HL-60 (cell line): ENCODE results near the gene DNM3.

Experiments used
- DNase-seq, 2 experiments: peaks; one replicate each; pipeline ENCODE4 v3.0.0-alpha.2; 2010 to 2020; ENCODE audit warnings: low read depth in 1 of 2, low spot score in 1 of 2
- H3K27ac ChIP-seq: fragments of 250-450 bp; sonication (Bioruptor Pico); replicated peaks from 2 replicates; pipeline ENCODE4 v1.5.1; 2020; ENCODE audit warnings: mild to moderate bottlenecking, moderate library complexity
- H3K27me3 ChIP-seq: fragments of 250-450 bp; sonication (Bioruptor Pico); 2 replicates; pipeline ENCODE4 v1.5.1; 2021; ENCODE audit warnings: mild to moderate bottlenecking, moderate library complexity; ENCODE audit not compliant: insufficient read depth, poor library complexity, severe bottlenecking
- H3K4me3 ChIP-seq: replicated peaks from 2 replicates; pipeline ENCODE4 v1.5.1; 2011; ENCODE audit warnings: mild to moderate bottlenecking, control low read depth, low read length; ENCODE audit not compliant: insufficient read depth
- GABPA ChIP-seq: IDR thresholded peaks from 2 replicates; pipeline ENCODE4 v1.6.1; 2012; ENCODE audit warnings: low read depth
- POLR2AphosphoS5 ChIP-seq: IDR thresholded peaks from 2 replicates; pipeline ENCODE4 v1.6.1; 2012; ENCODE audit warnings: low read depth
- SPI1 ChIP-seq: IDR thresholded peaks from 2 replicates; pipeline ENCODE4 v1.6.1; 2012; ENCODE audit warnings: low read depth, mild to moderate bottlenecking, borderline replicate concordance
- TF ChIP-seq, protein P1 (sequence below): IDR thresholded peaks from 2 replicates; pipeline ENCODE4 v1.6.1; 2012; ENCODE audit warnings: low read depth; ENCODE audit not compliant: insufficient replicate concordance
- TF ChIP-seq, protein P2 (sequence below): IDR thresholded peaks from one replicate; pipeline ENCODE4 v1.5.1; 2011; ENCODE audit warnings: low read length, control low read depth, inconsistent platforms; ENCODE audit not compliant: insufficient read depth

Gene DNM3

DNA sequence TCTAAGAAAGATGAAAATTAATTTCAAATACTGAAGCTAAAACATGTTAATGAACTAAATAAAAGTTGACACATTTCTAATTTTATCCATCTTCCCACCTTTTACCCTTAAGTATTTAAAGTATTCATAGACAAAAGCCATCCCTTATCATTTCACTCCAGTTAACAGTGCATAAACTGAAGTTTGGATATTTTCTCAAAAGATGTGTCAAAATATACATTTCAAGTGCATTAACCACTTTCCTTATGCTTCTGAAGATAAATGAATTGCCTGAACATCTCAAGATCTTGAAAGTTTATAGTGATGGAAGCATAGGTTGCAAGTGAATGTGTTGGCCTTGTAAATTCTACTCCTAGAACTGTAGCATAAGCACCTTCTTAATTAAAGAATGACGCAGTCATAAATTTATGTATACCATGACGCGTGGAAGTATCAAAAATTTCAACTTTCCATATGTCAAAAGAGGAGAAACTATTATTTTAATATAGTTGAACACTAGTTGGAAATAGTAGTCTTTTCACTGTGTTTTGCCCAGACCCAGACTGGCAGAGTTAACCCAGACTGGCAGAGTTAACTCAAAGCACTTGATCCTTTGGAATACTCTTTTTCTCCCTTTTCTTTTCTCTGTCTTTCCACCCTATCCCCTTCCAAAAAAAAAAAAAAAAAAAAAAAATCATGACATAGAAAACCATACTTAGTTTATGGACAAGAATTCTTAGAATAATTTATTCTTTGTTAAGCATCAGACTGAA is 296.6 kb downstream of the DNM3 start:
- Histone ChIP-seq H3K27me3 (no peaks in the 10 kb centered on the region), H3K27ac (no peak overlapping the region)

DNA sequence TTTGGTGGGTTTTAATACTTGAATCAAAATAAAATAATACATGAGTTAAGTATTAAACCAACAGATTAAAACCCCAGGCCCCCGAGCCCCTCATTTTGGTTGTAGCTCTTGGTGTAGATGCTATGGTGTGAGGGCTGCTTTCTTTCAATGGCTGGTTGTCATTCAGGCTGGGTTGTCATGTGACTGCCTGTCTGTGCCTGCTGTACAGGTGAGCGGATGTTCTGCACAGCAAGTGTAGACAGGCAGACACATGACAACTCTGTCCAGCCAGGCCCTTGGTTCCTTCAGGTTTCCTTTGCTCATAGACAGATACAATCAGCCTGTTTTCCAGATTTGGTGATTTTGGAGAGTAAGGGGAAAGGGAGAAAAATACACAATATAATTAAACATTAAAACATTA is 297.3 kb downstream of the DNM3 start:
- DNase-seq, result no peak
- Histone ChIP-seq H3K27ac (no peak overlapping the region), H3K27me3 (no peaks in the 10 kb centered on the region), H3K4me3 (no peak overlapping the region)
- no peak for TF ChIP-seq GABPA
- TF ChIP-seq, protein P1, sequence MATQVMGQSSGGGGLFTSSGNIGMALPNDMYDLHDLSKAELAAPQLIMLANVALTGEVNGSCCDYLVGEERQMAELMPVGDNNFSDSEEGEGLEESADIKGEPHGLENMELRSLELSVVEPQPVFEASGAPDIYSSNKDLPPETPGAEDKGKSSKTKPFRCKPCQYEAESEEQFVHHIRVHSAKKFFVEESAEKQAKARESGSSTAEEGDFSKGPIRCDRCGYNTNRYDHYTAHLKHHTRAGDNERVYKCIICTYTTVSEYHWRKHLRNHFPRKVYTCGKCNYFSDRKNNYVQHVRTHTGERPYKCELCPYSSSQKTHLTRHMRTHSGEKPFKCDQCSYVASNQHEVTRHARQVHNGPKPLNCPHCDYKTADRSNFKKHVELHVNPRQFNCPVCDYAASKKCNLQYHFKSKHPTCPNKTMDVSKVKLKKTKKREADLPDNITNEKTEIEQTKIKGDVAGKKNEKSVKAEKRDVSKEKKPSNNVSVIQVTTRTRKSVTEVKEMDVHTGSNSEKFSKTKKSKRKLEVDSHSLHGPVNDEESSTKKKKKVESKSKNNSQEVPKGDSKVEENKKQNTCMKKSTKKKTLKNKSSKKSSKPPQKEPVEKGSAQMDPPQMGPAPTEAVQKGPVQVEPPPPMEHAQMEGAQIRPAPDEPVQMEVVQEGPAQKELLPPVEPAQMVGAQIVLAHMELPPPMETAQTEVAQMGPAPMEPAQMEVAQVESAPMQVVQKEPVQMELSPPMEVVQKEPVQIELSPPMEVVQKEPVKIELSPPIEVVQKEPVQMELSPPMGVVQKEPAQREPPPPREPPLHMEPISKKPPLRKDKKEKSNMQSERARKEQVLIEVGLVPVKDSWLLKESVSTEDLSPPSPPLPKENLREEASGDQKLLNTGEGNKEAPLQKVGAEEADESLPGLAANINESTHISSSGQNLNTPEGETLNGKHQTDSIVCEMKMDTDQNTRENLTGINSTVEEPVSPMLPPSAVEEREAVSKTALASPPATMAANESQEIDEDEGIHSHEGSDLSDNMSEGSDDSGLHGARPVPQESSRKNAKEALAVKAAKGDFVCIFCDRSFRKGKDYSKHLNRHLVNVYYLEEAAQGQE, result no peak

More for the DNA sequence above, 296.6 kb downstream of the DNM3 start:
- TF ChIP-seq GABPA, result no peak
- TF ChIP-seq, protein P1, result no peak
- TF ChIP-seq, protein P2, sequence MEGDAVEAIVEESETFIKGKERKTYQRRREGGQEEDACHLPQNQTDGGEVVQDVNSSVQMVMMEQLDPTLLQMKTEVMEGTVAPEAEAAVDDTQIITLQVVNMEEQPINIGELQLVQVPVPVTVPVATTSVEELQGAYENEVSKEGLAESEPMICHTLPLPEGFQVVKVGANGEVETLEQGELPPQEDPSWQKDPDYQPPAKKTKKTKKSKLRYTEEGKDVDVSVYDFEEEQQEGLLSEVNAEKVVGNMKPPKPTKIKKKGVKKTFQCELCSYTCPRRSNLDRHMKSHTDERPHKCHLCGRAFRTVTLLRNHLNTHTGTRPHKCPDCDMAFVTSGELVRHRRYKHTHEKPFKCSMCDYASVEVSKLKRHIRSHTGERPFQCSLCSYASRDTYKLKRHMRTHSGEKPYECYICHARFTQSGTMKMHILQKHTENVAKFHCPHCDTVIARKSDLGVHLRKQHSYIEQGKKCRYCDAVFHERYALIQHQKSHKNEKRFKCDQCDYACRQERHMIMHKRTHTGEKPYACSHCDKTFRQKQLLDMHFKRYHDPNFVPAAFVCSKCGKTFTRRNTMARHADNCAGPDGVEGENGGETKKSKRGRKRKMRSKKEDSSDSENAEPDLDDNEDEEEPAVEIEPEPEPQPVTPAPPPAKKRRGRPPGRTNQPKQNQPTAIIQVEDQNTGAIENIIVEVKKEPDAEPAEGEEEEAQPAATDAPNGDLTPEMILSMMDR, result no peak
- TF ChIP-seq POLR2AphosphoS5, result no peak
- no peak for TF ChIP-seq SPI1
- DNase-seq, result no peak
- H3K4me3 ChIP-seq, result no peak overlapping the region

DNA sequence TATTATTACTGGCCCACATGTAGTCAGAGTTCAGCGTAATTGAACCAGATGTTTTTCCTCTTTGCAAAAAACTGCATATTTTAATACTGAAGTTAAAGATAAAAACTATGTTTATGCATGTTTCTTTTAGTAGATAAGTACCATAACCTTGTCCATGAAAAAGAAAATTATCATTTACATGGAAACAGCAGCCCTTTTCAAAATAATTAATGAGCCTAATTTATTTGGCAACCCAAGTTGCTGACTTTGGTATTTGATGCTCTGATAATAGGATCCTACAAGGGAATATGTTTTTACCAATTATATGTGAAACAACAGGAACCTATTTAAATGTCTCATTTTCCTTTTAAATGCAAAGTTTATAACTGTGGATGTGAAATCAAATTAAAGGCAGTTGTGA is 297.9 kb downstream of the DNM3 start:
- H3K4me3 ChIP-seq, result no peak overlapping the region
- no peak for DNase-seq
- no peaks in the 10 kb centered on the region for H3K27me3 ChIP-seq
- no peak overlapping the region for H3K27ac ChIP-seq
- TF ChIP-seq, protein P2, result no peak
- TF ChIP-seq GABPA, result no peak

DNA sequence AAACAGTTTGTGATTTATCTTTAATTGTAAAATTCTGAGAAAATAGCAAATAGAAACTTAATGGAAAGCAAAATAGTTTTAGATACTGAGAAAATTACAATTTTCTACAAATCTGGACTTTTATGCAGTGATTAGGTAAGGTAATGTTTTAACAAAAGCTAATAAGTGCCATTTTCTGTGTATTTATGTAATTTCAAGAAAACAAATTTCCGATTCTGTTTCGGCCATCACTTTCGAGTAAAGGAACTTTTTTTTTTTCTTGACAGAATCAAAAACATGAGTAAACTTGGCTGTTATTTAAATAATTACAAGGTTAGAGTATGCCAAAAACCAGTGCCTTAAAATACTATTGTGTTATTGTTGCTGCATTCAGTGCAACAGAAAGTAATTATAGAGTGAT is 298.8 kb downstream of the DNM3 start:
- Histone ChIP-seq H3K4me3 (no peak overlapping the region), H3K27ac (no peak overlapping the region), H3K27me3 (no peaks in the 10 kb centered on the region)
- no peak for TF ChIP-seq SPI1
- TF ChIP-seq POLR2AphosphoS5, result no peak
- no peak for TF ChIP-seq GABPA
- TF ChIP-seq, protein P2, result no peak
- TF ChIP-seq, protein P1, result no peak
- DNase-seq, result no peak
